Measurements from ENCODE around the gene SH3GL3. TPM values are rescaled to one million over a fixed set of nuclear protein-coding genes. Genes with fewer than 3 reads are reported as not detected.

SH3GL3 gene, protein sequence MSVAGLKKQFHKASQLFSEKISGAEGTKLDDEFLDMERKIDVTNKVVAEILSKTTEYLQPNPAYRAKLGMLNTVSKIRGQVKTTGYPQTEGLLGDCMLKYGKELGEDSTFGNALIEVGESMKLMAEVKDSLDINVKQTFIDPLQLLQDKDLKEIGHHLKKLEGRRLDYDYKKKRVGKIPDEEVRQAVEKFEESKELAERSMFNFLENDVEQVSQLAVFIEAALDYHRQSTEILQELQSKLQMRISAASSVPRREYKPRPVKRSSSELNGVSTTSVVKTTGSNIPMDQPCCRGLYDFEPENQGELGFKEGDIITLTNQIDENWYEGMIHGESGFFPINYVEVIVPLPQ
- total RNA-seq (2022) = not detected in 2 replicates
- Bru-seq, nascent RNA = percentile 6 among the genes with signal in this experiment
- percentile 4 among the genes with signal in this experiment for BruChase-seq, experiment 1, labeled RNA remaining after a 2-hour chase
- percentile 2 among the genes with signal in this experiment for BruChase-seq, experiment 2, labeled RNA remaining after a 6-hour chase
- long read RNA-seq = 0 reads

DNA sequence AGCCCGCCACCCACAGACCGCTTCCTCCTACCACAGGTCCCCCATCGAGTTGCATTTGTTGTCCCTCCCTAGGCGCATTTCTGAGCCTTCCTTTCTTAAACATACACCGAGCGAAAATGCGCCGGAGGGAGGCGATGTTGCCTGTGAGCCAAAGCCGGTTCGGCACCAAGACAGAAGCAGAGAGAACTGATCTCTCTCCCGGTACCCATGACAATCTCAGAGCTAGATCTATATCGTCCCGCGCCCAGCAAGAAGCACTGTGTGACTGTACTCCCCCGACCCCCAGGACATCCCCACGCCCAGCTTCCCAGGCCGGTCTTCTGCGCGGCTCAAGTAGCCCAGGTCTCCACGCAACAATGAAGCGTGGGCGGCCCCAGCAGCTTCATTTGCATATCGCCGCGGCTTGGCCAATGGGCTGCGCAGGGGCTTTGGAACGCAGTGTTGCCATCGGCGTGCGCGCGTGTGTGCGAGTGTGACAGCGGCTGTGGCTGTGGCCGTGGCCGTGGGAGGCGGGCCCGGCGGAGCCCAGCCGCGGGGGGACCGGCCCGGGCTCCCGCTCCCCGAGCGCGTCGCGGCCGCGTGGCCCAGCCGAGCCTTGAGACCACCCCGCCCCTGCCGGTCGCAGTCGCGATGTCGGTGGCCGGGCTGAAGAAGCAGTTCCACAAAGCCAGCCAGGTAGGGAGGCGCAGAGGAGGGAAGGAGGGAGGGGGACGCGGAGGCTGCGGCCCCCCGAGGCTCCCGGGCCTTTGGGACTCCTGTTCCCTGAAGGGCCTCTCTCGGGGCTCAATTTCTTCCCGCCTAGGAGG is at the start of gene SH3GL3:
TSS of gene SH3GL3 (plus strand) at position 438 of the 806 bp plus-strand sequence. CDS start at position 631, 193 bp downstream.
- Mint-ChIP-seq H3K27me3 (ENCODE audit: insufficient read depth, unreplicated experiment) (no peaks in the 10 kb centered on the region), H3K36me3 (ENCODE audit: insufficient read depth, unreplicated experiment) (no peaks in the 10 kb centered on the region), H3K27ac (ENCODE audit: unreplicated experiment) (no peak within 1 kb of the TSS), H3K4me3 (ENCODE audit: unreplicated experiment) (no peak within 1 kb of the TSS), H3K9me3 (ENCODE audit: unreplicated experiment) (no peaks in the 10 kb centered on the region), H3K4me1 (ENCODE audit: low read depth, unreplicated experiment) (peaks cover 11% of the 10 kb centered on the region)
- intact Hi-C loops (cut with micrococcal nuclease; ENCODE audit: unreplicated experiment) = no loop called here
- no peaks in the 10 kb centered on the region for H3K27me3 ChIP-seq (replicated peaks; ENCODE audit: control insufficient read depth, insufficient read depth, low read length)
- no peaks in the 10 kb centered on the region for H3K36me3 ChIP-seq (ENCODE audit: control insufficient read depth, insufficient read depth, low read length)
- TF ChIP-seq, protein P1, sequence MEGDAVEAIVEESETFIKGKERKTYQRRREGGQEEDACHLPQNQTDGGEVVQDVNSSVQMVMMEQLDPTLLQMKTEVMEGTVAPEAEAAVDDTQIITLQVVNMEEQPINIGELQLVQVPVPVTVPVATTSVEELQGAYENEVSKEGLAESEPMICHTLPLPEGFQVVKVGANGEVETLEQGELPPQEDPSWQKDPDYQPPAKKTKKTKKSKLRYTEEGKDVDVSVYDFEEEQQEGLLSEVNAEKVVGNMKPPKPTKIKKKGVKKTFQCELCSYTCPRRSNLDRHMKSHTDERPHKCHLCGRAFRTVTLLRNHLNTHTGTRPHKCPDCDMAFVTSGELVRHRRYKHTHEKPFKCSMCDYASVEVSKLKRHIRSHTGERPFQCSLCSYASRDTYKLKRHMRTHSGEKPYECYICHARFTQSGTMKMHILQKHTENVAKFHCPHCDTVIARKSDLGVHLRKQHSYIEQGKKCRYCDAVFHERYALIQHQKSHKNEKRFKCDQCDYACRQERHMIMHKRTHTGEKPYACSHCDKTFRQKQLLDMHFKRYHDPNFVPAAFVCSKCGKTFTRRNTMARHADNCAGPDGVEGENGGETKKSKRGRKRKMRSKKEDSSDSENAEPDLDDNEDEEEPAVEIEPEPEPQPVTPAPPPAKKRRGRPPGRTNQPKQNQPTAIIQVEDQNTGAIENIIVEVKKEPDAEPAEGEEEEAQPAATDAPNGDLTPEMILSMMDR (IDR thresholded peaks at IDR 0.05; ENCODE audit: insufficient read depth in 1 of 2, low read depth in 1 of 2, low read length in 1 of 2, severe bottlenecking in 1 of 2, unreplicated experiment in 1 of 2) = no peak
- H3K4me3 ChIP-seq (ENCODE audit: low read depth, low read length) = no peak within 1 kb of the TSS
- BruUV-seq (replicated peaks) = no TSS peak
- no peaks in the 10 kb centered on the region for H3K9me3 ChIP-seq
- POLR2A ChIA-PET = no interaction called here
- H3K4me1 ChIP-seq = 0 out of 2 replicates have a peak, but pooled peaks cover 11% of the 10 kb centered on the region
- no peak for DNase-seq
- CTCF ChIA-PET = no interaction called here

DNA sequence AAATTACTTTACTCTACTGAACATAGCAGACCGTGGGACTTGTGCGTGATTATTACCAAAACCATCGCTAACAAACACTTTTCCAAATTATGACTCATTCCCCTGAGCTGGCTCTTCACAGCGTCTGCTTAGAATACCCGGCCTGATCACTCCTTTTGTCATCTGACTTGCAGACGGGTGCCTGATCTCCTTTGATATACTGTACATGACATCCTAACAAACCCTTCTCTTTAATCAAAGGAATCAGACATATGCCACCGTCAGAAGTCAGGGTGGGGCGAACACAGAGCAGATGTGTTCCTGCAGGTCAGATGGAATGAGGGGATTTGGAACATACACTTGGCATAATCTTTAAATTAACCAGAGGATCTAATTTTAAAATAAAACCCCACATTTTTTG is 48.5 kb upstream of the SH3GL3 start:
- TF ChIP-seq, protein P1 (IDR thresholded peaks at IDR 0.05; ENCODE audit: insufficient read depth in 1 of 2, low read depth in 1 of 2, low read length in 1 of 2, severe bottlenecking in 1 of 2, unreplicated experiment in 1 of 2) = no peak
- Histone ChIP-seq H3K4me3 (ENCODE audit: low read depth, low read length) (no peak overlapping the region), H3K36me3 (ENCODE audit: control insufficient read depth, insufficient read depth, low read length) (no peaks in the 10 kb centered on the region), H3K27me3 (replicated peaks; ENCODE audit: control insufficient read depth, insufficient read depth, low read length) (no peaks in the 10 kb centered on the region; the same call in 1 of the 2 replicates), H3K9me3 (no peaks in the 10 kb centered on the region), H3K4me1 (no peaks in the 10 kb centered on the region)
- H3K27me3 Mint-ChIP-seq (ENCODE audit: insufficient read depth, unreplicated experiment) = peaks cover 17% of the 10 kb centered on the region
- DNase-seq = no peak
- intact Hi-C loops (cut with micrococcal nuclease; ENCODE audit: unreplicated experiment) = no loop called here
- CTCF ChIA-PET = no interaction called here
- no peaks in the 10 kb centered on the region for H3K36me3 Mint-ChIP-seq (ENCODE audit: insufficient read depth, unreplicated experiment)
- POLR2A ChIA-PET = no interaction called here
- H3K9me3 Mint-ChIP-seq (ENCODE audit: unreplicated experiment) = no peaks in the 10 kb centered on the region
- H3K4me3 Mint-ChIP-seq (ENCODE audit: unreplicated experiment) = no peak overlapping the region
- H3K4me1 Mint-ChIP-seq (ENCODE audit: low read depth, unreplicated experiment) = no peaks in the 10 kb centered on the region
- BruUV-seq (replicated peaks) = no TSS peak
- no peak overlapping the region for H3K27ac Mint-ChIP-seq (ENCODE audit: unreplicated experiment)

DNA sequence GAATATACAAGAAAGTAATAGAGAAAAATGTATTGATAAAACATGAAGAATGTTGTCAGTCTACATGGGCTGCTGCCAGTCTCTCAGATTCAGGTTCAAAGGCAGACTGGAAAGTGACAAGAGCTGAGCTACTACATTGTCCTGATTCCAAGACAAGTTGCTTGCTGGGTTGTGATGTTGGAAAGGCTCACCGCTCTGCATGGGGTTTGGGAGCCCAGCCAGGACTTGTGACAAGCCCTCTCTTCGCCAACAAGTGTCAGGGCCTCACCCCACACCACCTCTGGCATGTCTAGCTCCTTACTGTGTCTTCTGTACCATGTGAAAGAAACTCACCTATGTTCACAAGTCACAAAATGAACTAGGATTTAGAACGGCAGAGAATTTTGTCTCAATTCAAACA is 43.0 kb upstream of the SH3GL3 start:
- Mint-ChIP-seq H3K36me3 (ENCODE audit: insufficient read depth, unreplicated experiment) (no peaks in the 10 kb centered on the region), H3K27ac (ENCODE audit: unreplicated experiment) (no peak overlapping the region), H3K27me3 (ENCODE audit: insufficient read depth, unreplicated experiment) (peaks cover 18% of the 10 kb centered on the region), H3K4me1 (ENCODE audit: low read depth, unreplicated experiment) (no peaks in the 10 kb centered on the region), H3K4me3 (ENCODE audit: unreplicated experiment) (no peak overlapping the region), H3K9me3 (ENCODE audit: unreplicated experiment) (no peaks in the 10 kb centered on the region)
- no TSS peak for BruUV-seq (replicated peaks)
- CTCF ChIA-PET = interaction anchor here (0.5 kb wide), 1 partner anchor 302 kb away, joined by 5 read pairs; no protein-coding TSS in a partner anchor
- intact Hi-C loops (cut with micrococcal nuclease; ENCODE audit: unreplicated experiment) = no loop called here
- H3K27me3 ChIP-seq (replicated peaks; ENCODE audit: control insufficient read depth, insufficient read depth, low read length) = no peaks in the 10 kb centered on the region; the same call in 1 of the 2 replicates
- POLR2A ChIA-PET = no interaction called here
- no peaks in the 10 kb centered on the region for H3K9me3 ChIP-seq
- DNase-seq = no peak
- no peak overlapping the region for H3K4me3 ChIP-seq (ENCODE audit: low read depth, low read length)
- TF ChIP-seq, protein P1 (IDR thresholded peaks at IDR 0.05; ENCODE audit: insufficient read depth in 1 of 2, low read depth in 1 of 2, low read length in 1 of 2, severe bottlenecking in 1 of 2, unreplicated experiment in 1 of 2) = no peak
- H3K36me3 ChIP-seq (ENCODE audit: control insufficient read depth, insufficient read depth, low read length) = no peaks in the 10 kb centered on the region
- no peaks in the 10 kb centered on the region for H3K4me1 ChIP-seq

All from Caco-2 (cell line).